GM21423 (cell line): Measurements from ENCODE around the gene EYA2.

Experiments used
- ATAC-seq: cut with Tn5 transposase; IDR thresholded peaks from one replicate; pipeline ENCODE4 v1.9.1; 2021; ENCODE audit warnings: mild to moderate bottlenecking, moderate library complexity; ENCODE audit not compliant: unreplicated experiment

EYA2 gene

DNA sequence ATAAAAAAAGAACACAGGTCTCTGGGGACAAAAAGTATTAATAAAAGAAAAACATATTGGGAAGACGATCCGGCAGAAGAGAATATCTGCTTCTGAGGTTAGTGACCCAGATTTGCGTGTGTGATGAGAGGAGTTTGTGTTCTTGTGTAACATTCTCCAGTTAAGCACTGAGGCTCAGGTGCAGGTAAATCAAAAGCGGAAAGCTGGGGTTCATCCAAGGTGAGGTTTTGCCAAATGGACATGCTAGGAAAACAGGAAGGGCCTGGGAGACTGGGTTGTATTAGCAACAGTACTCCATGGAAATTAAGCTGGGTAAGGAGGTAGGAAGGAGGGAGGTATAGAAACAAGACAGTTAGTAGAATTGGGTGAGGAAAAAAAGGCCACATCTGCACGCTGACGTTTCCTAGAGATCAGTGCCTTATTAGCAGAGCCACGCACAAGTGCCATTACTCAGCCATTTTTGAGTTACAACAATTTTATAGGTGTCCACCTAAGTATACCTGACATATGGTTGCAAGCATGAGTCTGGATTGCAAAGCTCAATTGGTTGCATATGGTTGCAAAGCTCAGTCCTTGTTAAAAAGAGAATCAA lies 322.3 kb downstream of the EYA2 start:
- ATAC-seq, result no peak

DNA sequence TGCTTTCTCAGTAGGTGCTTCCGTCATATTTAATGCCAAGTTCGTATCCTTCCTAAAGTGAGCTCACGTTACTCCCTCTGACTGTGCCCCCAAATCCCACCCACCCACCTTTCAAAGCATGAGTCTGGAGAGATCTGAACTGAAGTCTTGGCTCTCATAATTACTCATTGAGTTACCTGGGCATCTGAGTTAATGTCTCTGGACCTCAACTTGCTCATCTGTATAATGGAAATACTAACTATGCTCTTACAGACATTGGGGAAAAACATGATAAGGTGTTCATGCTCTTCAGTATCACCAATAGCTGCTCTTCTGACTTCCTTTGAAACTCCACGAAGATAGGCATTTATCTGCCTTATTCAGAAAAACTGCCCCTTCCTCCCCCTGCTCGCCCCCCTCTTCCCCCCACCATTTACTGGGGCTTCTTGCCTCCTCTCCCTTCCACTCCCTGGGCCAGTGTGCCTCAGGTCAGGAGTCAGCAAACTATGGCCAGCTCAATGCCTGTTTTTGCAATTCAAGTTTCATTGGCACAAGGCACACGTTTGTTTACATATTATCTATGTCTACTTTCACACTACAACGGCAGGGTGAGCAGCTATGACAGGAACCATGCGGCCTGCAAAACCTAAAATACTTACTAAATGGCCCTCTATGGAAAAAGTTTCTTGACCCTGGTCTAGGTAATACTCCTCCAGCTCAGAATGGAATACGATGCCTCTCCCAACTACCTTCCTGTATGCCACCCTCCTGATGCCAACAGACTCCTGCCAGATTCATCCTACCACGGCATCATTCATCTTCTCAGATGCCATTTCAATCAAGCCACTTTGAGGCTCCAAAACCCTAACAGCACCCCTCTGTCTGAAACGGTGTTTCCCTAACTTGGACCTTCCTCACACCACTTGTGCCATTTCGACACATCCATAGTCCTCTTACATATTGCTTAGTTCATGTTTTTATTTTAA lies 323.1 kb downstream of the EYA2 start:
- ATAC-seq, result no peak

DNA sequence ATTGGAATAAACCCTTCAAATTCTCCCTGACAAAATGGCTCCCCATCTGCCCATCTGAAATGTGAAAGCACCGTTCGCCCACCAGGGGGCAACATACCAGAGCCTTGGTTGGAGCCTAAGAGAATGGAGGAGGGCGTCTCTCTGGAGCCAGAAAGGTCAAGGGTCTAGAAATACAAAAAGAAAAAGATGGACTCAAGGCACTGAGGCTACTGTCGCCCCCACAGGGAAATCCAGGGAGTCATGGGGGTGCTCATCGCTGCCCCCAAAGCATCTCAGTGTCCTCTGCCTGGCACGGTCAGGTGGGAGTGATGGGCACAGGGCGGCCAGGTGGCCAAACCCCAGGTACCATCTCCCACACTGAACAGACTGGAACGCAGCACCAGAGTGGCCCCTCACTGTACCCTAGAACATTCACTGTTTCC lies 325.5 kb downstream of the EYA2 start:
- no peak for ATAC-seq

DNA sequence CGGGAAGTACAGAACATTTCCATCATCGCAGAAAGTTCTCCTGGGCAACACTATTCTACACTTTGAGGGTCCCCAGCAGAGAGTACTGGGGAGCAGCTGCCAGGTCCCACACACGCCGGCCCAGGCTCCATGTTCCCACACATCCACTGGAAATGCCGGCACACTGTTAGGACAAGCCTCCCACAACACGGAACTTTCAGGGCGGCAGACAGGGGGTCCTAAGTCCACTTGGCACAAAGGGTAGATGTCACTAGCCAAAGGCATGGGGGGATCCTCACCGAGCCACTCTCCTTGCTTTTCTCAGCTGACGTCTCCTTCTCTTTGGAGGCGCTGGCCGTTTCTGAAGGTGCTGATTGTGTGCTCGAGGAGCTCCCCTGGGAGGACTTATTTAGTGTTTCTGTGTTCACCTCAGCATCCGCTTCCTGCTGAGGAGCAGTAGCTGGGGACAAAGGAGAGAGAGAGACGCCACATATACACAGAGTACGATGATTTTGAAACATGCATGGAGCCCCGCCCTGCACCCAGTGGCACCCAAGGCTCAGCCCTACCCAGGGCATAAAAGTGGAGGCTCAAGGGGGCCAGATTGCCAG lies 326.5 kb downstream of the EYA2 start:
- no peak for ATAC-seq

DNA sequence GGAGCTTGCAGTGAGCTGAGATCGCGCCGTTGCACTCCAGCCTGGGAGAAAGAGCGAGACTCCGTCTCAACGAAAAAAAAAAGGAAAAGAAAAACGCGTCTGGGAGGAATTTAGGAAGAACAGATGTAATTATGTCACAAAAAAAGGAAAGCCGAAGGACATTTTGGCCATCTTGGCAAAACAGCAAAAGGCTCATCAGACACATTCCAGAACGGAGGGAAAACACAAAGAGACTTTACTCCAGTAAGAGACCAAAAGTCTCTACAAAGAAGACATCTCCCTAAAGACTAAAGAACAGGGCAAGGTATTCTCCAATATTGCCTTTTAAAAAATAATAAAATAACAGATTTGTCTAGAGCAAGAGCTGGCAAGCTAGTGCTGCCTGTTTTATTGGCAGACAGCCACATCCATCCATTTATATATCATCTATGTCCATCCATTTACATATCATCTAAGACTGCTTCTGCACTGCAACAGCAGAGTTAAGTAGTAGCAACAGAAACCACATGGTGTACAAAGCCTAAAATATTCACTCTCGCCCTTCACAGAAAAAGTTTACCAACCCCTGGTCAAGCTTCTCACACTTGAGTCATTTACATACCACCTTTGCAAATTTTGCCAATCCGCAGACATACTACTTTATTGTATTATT lies 328.0 kb downstream of the EYA2 start:
- ATAC-seq, result no peak

DNA sequence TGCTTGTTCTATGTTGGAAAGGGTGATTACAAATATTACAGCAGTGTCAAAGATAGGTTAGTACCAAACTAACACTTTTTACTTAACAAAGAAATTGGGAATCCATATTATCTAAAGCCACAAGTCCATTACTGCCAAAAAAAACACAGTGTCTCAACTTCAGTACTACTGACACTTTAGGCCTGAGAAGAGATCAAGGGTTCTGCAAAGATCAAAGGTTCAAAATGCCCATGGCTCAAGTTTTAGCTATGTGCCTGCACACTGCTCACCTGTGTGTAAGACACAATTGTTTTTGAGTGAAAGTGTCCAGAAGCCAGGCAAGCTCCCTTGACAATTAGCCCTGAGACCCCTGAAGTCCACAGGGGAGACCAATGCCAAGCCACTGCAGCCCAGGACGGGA lies 329.3 kb downstream of the EYA2 start:
- ATAC-seq, result no peak

DNA sequence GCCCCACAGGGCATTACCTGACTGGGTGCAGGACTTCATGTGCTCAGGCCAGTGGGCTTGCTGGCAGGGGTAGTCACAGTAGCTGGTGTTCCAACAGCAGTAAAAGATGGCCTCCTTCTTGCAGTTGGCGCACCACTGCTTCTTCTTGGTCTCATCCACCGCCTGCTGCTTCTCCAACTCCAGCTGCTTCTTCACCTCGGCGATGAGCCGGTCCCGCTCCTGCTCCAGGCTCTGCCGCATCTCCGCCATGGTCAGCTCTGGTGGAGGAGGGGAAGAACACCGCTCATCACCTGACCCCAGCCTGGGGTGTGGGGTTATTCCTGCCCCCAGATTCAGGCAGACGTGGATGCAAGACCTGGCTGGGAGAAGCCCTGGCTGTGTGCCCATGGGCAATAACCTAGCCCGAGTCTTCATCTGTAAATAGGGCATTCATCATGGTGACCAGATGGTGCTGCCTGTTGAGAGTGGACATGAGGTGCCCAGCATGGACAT lies 329.7 kb downstream of the EYA2 start:
- no peak for ATAC-seq

DNA sequence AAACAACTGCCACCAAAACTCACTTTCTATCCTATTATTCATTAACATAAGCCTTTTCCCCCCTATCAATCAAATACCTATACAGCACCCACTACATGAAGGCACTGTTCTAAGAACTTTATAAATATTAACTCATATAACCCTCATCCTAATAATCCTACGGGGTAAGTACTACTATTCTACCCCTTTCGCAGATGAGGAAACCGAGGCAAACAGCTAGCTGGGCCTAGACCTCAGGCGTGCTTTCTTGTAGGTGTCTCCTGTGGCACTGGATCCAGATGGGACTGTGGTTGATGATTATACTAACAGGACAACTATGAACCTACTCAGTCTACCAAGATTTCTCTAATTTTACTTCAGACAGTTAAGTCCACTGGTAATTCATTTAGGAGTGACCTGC lies 330.2 kb downstream of the EYA2 start:
- ATAC-seq, result no peak

DNA sequence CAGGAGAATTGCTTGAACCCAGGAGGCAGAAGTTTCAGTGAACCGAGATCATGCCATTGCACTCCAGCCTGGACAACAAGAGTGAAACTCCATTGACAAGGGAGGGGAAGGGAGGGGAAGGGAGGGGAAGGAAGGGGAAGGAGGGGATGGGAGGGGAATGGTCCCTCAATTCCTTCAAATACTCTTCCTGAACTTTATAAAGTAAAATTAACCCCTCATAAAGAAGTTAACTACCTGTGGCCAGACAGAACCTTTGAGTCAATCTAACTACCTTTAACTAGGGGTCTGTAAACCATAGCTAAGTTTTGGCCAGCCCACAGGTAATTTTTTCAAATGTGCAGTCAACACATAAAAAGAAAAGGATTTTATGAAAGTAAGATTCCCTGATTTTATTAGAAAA lies 330.8 kb downstream of the EYA2 start:
- ATAC-seq, result no peak

DNA sequence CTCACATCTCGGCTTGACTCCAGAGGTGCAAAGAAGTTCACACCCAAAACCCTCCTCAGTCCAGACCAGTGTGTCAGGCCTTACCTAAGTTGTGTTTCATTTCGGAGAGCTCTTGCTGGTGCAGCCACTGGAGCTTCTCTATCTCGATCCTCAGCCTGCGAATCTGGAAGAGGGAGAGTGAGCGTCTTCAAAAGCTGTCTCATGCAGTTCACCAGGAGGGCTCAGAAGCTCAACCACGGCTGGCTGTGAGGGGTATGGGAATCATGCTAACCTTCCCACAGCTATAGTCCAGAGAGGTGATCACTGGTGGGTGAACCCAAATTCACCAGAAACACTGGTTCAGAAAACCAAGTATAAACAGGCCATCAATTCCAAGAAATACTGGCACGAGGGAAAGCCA lies 332.5 kb downstream of the EYA2 start:
- no peak for ATAC-seq

DNA sequence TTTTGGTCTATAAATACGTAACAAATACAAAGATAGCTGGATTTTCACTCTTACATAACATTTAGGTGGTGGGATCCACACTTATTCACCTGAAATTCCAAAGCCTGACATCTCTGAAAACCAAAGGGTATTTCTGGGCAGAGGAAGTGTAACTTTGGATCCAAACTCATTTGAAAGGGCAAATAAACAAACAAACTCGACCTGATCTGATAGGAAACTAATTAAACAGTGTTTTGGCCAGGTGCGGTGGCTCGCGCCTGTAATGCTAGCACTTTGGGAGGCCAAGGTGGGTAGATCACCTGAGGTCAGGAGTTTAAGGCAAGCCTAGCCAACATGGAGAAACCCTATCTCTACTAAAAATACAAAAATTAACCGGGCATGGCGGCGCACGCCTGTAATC lies 332.9 kb downstream of the EYA2 start:
- no peak for ATAC-seq

DNA sequence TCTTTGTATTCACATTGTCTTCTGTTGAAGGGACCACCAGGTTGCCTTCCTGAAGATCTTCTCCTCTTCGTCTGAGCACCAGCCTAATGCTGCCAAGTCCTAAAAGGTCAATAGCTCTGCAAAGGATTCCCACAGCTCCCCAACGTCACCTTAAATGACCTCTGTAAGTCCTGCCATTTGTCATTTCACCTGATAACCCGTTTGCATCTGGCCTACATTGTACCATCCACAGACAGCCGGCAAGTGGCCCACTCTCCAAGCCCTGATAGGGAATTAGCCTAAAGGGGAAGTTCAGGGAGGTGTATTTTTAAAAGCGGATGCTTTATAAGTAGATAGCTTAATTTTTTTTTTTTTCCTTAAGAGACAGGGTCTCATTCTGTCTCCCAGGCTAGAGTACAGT lies 334.0 kb downstream of the EYA2 start:
- ATAC-seq, result no peak

DNA sequence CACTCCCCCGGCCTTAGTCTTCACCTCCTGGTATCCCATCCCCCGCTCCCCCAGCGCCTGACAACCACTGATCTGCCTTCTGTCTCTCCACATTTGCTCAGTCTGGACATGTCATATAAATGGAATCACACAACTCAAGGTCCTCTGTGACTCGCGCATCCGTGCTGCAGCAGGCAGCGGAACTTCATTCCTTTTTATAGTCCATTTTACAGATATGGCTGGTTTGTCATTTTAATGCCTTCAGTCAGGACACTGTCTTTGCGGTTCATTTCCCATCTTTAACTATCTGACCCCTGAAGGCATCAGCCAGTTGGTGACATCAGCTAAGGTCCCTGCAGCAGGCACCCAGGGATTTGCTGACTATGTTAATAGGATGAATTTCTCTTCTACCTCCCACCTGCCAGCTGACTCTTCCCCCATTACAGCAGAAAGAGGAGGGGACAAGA lies 336.2 kb downstream of the EYA2 start:
- ATAC-seq, result no peak

DNA sequence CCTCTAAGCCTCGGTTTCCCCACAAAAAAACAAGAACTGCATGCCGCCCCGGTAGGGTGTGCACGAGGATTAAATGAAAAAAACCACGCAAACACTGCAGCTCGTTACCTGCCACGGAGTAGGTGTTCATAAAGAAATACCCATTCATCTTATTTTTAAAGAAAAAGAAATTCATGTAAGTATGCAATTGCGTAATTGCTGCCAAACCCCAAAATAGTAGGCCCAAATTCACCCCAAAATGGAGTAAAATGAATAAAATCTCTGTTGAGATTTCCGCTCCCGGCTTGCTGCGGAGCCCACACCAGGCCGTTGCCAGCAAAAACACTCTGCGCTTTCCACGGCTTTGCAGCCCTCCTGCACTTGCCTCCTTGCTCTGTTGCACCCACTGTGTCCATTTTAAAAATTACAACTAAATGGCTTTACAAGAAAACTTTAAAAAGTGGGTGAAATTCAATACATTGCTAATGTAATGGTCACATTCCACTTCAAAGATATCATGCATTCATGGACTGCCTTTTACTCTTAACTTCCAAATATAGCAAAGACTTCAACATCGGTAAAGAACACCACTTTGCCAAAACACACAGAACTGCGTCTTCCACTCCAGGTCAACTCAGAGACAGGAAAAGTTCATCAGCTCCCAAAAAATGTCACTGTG lies 336.9 kb downstream of the EYA2 start:
- no peak for ATAC-seq

DNA sequence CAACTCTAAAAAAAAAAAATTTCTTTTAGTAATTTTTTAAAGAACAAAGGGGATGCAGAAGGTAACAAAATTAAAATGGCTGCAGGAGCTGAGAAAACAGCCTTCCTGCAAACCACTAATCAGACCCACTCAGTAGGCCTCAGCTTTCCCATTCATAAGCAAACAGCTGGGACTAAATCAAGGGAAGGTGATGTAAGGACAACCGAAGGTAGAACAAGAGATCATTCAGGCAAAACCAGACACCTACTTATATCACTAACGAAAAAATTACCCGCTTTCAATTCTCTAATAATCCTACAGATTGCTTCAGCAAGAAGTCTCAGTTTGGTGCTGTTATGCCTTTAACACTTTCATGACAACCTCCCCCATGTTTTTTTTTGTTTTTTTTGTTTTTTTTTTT lies 337.9 kb downstream of the EYA2 start:
- ATAC-seq, result no peak

DNA sequence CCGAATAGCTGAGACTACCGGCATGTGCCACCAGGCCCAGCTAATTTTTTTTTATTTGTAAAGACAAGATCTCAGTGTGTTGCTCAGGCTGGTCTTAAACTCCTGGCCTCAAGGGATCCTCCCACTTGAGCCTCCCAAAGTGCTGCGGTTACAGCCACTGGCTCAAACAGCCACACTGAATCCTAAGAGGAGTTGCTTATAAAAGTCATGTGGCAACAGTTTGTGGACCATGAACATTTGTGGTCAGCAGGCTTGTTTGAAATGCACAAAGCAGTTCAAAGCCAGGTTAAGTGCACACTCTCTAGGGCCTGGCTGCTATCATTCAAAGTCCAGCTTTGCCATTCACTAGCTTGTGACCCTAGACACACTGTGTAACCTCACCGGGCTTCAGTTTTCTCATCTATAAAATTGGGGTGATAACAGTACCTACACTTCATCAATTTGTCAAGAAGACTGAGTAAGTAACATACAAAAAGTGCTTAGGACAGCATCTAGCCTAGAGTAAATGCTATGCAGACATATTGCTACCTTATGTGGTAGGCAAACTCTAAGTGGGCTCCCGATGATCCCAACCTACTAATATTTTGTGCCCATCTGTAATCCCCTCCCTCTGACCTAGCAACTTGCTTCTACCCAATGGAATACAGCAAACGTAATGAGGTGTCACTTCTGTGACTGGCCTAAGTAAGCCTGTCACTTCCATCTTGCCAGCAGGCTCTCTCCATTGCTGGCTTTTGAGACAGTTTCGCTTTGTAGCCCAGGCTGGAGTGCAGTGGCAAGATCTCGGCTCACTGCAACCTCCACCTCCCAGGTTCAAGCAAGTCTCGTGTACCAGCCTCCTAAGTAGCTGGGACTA lies 338.9 kb downstream of the EYA2 start:
- ATAC-seq, result no peak

DNA sequence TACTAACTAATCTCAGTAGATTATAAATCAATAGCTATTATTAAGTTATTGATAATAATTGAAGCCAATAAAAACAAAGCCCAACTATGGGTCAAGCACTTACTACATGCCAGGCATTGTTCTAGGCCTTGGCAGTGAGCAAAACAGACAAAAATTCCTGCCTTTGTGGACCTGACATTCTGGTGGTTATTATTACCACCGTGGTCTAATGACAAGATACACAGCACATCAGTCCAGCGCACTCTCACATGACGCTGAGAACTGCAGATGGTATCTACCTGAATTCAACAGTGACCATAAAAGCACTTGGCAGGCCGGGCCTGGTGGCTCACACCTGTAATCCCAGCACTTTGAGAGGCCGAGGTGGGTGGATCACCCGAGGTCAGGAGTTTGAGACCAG lies 340.5 kb downstream of the EYA2 start:
- ATAC-seq, result no peak

DNA sequence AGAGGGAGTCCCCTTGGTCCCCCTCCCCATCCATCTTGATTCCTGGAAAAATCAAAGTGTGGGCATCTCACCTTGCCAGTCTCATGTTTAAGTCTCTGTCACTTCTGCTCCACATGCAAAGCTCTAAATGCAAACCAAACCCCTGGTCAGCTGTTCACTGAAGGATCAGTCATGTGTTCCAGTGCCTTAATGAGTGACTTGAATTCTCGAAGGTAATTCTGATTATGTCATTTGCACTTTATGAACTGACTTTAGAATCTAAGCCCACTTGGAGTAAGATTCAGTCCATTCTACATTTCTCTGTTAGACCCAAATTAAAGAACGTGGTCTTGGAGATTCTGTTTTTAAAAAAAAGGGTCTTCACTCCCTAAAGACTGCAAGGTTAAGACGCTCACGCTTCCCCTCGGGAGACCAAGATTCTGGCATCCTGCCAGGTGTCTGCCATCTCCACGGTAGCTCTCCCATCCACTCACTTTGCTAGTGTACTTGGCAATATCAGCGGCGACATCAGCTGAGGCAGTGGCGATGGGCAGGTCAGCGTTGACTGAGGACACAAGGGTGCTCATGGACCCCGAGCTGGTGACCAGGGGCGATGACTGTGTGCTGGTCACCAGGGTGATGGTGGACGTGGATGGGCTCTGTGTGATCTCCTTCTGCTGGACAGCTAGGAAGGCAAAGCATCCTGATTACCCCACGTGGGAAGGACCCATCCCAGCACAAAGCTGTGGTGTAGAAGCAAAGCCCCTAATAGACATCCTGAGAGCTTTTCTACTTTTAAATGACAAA lies 341.4 kb downstream of the EYA2 start:
- no peak for ATAC-seq

DNA sequence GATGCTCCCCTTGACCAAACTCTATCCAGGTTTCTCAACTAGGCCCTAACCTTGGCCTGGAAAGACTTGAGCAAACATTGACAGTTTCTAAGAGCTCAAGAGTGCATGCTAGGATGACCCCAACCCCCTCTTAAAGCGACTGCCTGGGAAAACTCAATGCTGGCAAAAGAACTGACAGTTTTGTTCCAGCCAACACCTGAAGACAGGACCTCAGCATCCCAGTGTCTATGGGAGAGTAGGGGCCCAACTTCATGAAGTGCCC lies 341.9 kb downstream of the EYA2 start:
- no peak for ATAC-seq
